ENCODE data around the gene BAIAP2L1. TPM values are rescaled to one million over a fixed set of nuclear protein-coding genes. Genes with fewer than 3 reads are reported as not detected.
A peak's percentile ranks its signal among the peaks of the same experiment; 100 is the strongest.
"Not testable (repeated sequence)": the region's sequence is repeated elsewhere in the genome, so short reads cannot be mapped to it uniquely, and the experiment has no call there.

The BAIAP2L1 gene
- total RNA-seq (1 to 10 TPM in 1 of 4 donors, under 1 TPM in 3; 0.27 to 3.0 (median 0.51) TPM), polyA plus RNA-seq (10 to 100 TPM; 26.4 to 44.2 (median 34.7) TPM)

DNA sequence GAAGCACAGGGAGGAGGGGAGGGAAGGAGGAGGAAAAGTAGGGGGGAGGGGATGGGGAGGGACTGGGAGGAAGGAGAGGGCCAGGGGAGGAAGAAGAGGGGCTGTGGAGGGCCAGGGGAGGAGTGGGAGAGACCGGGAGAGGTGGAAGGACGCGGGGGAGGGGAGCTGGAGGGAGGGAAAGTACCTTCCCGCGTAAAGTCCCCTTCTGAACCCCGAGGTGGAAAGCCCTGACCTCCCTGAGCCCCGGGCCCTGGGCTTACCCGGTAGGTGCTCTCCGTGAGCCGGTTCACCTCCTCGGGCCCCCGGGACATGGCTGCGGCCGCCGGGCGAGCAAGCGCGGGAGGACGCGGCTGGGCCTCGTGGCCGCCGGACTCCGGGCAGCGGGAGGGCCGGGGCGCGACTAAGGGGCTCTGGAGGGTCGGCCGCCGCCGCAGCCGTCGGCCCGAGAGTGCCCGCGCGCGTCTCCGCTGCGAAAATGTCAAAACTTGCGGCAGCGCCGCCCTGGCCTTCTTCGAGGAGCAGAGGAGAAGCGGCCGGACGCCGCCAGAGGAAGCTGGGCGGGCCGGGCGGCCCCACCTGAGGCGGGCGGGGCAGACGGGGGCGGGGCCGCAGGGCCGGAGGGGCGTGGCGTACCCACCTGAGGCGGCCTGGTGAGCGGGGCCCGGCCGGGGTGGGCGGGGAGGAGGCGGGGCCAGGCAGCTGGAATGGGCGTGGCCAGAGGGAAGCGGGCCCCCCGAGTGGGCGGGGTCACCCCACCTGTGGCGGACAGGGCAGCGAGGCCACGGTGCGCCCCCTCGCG lies at the start of gene BAIAP2L1:
BAIAP2L1 (minus strand) TSS at position 549 of the 799 bp plus-strand sequence; CDS start at position 311, 238 bp downstream.
- intact Hi-C loops (cut with DNase I) = no loop called here
- WGBS, 2 donors = 1% methylated on average over 76 of the region's 76 CpGs
- Histone ChIP-seq H3K9me3 (no peaks in the 10 kb centered on the region), H3K36me3 (no peaks in the 10 kb centered on the region), H3K4me1 (peaks cover 0 to 19% (median 15%) of the 10 kb centered on the region in 4 donors), H3K27me3 (peaks cover 10 to 47% (median 27%) of the 10 kb centered on the region in 3 donors), H3K27ac (peak within 1 kb of the TSS in 2 of 4 donors; percentile 42 to 55), H3K4me3 (peak within 1 kb of the TSS; percentile 12 to 49 (median 45))
- TF ChIP-seq, protein P1, sequence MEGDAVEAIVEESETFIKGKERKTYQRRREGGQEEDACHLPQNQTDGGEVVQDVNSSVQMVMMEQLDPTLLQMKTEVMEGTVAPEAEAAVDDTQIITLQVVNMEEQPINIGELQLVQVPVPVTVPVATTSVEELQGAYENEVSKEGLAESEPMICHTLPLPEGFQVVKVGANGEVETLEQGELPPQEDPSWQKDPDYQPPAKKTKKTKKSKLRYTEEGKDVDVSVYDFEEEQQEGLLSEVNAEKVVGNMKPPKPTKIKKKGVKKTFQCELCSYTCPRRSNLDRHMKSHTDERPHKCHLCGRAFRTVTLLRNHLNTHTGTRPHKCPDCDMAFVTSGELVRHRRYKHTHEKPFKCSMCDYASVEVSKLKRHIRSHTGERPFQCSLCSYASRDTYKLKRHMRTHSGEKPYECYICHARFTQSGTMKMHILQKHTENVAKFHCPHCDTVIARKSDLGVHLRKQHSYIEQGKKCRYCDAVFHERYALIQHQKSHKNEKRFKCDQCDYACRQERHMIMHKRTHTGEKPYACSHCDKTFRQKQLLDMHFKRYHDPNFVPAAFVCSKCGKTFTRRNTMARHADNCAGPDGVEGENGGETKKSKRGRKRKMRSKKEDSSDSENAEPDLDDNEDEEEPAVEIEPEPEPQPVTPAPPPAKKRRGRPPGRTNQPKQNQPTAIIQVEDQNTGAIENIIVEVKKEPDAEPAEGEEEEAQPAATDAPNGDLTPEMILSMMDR (IDR thresholded peaks at IDR 0.05) = no peak
- TF ChIP-seq POLR2AphosphoS5 (IDR thresholded peaks at IDR 0.05) = peak in 1 of 4 donors; percentile 25
- DNase-seq = peak; percentile 67

DNA sequence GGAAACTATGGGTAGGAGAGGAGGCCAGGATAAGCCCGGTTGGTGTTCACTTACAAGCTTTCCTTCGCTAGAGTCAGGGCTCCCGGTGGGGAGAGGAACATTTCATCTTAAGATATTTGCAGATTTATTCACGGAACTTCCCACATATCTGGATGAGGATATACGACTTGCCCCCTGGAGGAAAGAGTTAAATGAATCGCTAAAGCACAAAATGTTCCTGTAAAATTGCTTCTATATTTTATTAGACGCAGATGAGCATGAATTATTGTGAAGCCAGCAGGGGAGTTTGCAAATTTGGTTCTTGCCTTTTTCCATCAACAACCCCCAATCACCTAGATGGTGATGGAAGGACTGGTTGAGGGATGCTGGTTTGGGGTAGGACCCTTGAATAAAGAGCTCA lies 47.9 kb upstream of the BAIAP2L1 start:
- Histone ChIP-seq H3K4me3 (no peak overlapping the region), H3K36me3 (no peaks in the 10 kb centered on the region), H3K9me3 (peaks cover 0 to 2% (median 0%) of the 10 kb centered on the region in 4 donors), H3K27ac (no peak overlapping the region), H3K27me3 (no peaks in the 10 kb centered on the region), H3K4me1 (no peaks in the 10 kb centered on the region)
- DNase-seq = no peak
- TF ChIP-seq POLR2AphosphoS5 (IDR thresholded peaks at IDR 0.05) (no peak), POLR2A (IDR thresholded peaks at IDR 0.05) (no peak), EP300 (IDR thresholded peaks at IDR 0.05) (no peak)
- TF ChIP-seq, protein P1 (IDR thresholded peaks at IDR 0.05) = no peak
- WGBS, 2 donors = 79% methylated on average over 7 of the region's 7 CpGs
- intact Hi-C loops (cut with DNase I) = no loop called here

- 75 to 82% methylated on average over 2 of the region's 2 CpGs for WGBS, 2 donors
- H3K27me3 ChIP-seq; intact Hi-C loops (cut with DNase I); H3K4me1 ChIP-seq; H3K9me3 ChIP-seq; H3K36me3 ChIP-seq; DNase-seq; H3K27ac ChIP-seq; H3K4me3 ChIP-seq: not testable (repeated sequence)
These were observed 40.1 kb upstream of the BAIAP2L1 start for GRCh38 chr7:98440992-98441391.

- DNase-seq = no peak
- Histone ChIP-seq H3K27ac (no peak overlapping the region), H3K36me3 (no peaks in the 10 kb centered on the region), H3K27me3 (no peaks in the 10 kb centered on the region), H3K4me3 (no peak overlapping the region), H3K9me3 (peaks cover 0 to 3% (median 0%) of the 10 kb centered on the region in 4 donors), H3K4me1 (no peaks in the 10 kb centered on the region)
- TF ChIP-seq, protein P1 (IDR thresholded peaks at IDR 0.05) = no peak
- TF ChIP-seq POLR2AphosphoS5 (IDR thresholded peaks at IDR 0.05) (no peak), EP300 (IDR thresholded peaks at IDR 0.05) (no peak), POLR2A (IDR thresholded peaks at IDR 0.05) (no peak)
- intact Hi-C loops (cut with DNase I) = no loop called here
- 37 to 41% methylated on average over 2 of the region's 2 CpGs for WGBS, 2 donors
These were observed 38.6 kb upstream of the BAIAP2L1 start for GRCh38 chr7:98439484-98439883.

DNA sequence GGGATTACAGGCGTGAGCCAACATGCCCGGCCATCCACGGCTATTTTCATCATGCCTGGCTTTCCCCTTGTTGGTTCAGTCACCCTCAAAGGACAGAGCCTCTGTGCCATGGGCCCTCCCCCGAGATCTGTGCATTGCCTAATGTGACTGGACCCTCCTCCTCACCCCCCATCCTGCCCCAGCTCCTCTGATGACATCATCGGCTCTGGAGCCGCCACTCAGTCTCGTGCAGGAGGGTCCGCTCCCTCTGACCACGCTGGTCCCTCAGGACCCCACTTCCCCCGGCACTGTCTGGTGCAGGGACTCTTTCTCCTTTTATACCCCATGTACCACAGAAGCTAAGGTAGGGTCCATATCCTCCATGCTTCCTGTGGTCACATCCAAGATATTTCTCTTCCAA lies 33.2 kb upstream of the BAIAP2L1 start:
- intact Hi-C loops (cut with DNase I) = no loop called here
- Histone ChIP-seq H3K27ac (no peak overlapping the region), H3K9me3 (no peaks in the 10 kb centered on the region), H3K4me1 (no peaks in the 10 kb centered on the region), H3K36me3 (no peaks in the 10 kb centered on the region), H3K27me3 (no peaks in the 10 kb centered on the region), H3K4me3 (no peak overlapping the region)
- TF ChIP-seq, protein P1 (IDR thresholded peaks at IDR 0.05) = no peak
- TF ChIP-seq EP300 (IDR thresholded peaks at IDR 0.05) = no peak
- no peak for TF ChIP-seq POLR2AphosphoS5 (IDR thresholded peaks at IDR 0.05)
- no peak for TF ChIP-seq POLR2A (IDR thresholded peaks at IDR 0.05)
- DNase-seq = no peak
- 83 to 88% methylated on average over 10 of the region's 10 CpGs for WGBS, 2 donors
